Omental fat pad (tissue), 4 donors: ENCODE results near the gene RIPOR1. TPM values are rescaled to one million over a fixed set of nuclear protein-coding genes. Genes with fewer than 3 reads are reported as not detected.
A peak's percentile ranks its signal among the peaks of the same experiment; 100 is the strongest.
"Not testable (repeated sequence)": the region's sequence is repeated elsewhere in the genome, so short reads cannot be mapped to it uniquely, and the experiment has no call there.

Experiments
- ATAC-seq: fragments of 150-250 bp; one replicate; pipeline ENCODE4 v1.9.1; 2016; ENCODE audit warnings: mild to moderate bottlenecking, moderate library complexity; ENCODE audit not compliant: low FRiP score
- DNase-seq: peaks from one replicate; pipeline ENCODE4 v3.0.0-alpha.2; 2019; ENCODE audit warnings: low spot score
- total RNA-seq, 4 donors: library from RNA; depleted of rRNA; stranded (reverse); fragments of >200 nt; gene quantifications; one replicate each; pipeline ENCODE4 v1.1.0, GENCODE V29; 2016
- TF ChIP-seq, protein P1 (sequence below), 3 donors: fragments of 450-650 bp; IDR thresholded peaks; one replicate each; pipeline ENCODE4 v1.5.1; 2016 to 2017; ENCODE audit warnings: antibody characterized with exemption in 3 of 3, mild to moderate bottlenecking in 3 of 3, moderate library complexity in 2 of 3

Gene RIPOR1
- total RNA-seq, 4 donors from 2014 or later, result 27.4 to 91.1 (median 64.8) TPM

DNA sequence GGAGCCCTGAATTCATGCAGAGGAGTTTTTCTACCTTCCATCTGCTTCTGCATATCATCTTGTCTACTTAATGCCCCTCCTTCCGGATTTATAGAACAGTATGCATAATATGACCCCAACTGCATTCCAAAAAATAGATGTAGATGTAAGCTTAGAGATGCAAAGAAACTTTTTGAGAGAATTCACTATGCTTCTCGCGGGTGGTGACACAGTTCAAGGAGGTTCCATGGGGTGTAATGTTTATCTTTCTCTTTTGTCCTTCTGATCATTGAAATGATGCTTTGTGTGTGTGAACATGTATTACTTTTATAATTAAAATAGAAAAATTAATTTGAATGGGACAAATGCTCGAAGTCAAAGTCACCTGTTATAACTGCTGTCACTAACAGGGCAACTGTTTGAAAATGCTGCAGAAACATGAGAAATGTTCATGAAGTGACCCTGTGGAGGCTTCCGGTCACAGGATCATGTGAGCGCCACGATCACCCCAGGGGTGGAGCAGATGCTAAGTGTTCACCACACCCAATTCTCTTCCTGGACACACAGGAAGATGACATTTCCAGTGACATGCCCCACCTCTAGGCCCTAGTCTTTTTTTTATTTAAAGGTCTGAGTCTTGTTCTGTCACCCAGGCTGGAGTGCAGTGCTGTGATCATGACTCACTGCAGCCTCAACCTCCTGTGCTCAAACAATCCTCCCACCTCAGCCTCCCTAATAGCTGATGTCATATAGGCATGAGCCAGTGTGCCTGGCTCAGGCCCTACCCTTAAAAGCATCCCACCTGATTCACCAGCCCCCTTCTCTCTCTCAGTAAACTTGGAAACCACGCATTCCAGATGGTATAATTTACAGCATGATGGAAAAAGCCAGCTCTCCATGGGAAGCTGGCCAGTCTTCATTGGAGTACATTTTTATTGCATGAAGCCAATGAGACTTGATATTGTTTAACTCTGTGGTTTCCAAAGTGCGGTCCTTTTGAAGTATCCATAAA is 24.3 kb upstream of the RIPOR1 start:
- TF ChIP-seq, protein P1, sequence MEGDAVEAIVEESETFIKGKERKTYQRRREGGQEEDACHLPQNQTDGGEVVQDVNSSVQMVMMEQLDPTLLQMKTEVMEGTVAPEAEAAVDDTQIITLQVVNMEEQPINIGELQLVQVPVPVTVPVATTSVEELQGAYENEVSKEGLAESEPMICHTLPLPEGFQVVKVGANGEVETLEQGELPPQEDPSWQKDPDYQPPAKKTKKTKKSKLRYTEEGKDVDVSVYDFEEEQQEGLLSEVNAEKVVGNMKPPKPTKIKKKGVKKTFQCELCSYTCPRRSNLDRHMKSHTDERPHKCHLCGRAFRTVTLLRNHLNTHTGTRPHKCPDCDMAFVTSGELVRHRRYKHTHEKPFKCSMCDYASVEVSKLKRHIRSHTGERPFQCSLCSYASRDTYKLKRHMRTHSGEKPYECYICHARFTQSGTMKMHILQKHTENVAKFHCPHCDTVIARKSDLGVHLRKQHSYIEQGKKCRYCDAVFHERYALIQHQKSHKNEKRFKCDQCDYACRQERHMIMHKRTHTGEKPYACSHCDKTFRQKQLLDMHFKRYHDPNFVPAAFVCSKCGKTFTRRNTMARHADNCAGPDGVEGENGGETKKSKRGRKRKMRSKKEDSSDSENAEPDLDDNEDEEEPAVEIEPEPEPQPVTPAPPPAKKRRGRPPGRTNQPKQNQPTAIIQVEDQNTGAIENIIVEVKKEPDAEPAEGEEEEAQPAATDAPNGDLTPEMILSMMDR (IDR thresholded peaks at IDR 0.05), result no peak
- peak; percentile 74 for ATAC-seq
- DNase-seq, result no peak

DNA sequence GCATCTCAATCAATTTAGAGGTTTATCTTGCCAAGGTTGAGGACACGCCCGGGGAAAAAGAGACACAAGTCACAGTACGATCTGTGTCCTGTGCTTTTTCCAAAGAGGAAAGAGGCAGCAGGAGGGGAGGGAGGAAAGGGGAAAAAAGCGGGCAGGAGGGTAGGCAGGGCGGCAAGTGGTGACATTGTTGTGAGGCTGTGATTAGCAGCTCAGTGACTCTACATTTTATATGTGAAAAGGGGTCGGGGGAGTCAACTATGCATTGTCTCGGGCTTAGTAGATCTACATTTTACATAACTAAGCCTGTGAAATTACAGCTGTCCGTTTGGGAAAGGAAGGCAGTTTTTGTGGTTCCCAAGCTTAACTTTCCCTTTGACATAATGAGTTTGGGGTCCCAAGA is 22.2 kb upstream of the RIPOR1 start:
- TF ChIP-seq, protein P1 (IDR thresholded peaks at IDR 0.05), result no peak
- DNase-seq (no peak), ATAC-seq (no peak)

- DNase-seq (no peak), ATAC-seq (no peak)
- TF ChIP-seq, protein P1 (IDR thresholded peaks at IDR 0.05), result no peak
Measured at GRCh38 chr16:67509016-67509415, 19.6 kb upstream of the RIPOR1 start.

- ATAC-seq, DNase-seq: not testable (repeated sequence)
Measured at GRCh38 chr16:67513892-67514291, 14.7 kb upstream of the RIPOR1 start.

GRCh38 chr16:67514382-67514828 is 14.2 kb upstream of the RIPOR1 start:
- peak; percentile 55 for ATAC-seq
- DNase-seq, result peak; percentile 88
- TF ChIP-seq, protein P1 (IDR thresholded peaks at IDR 0.05), result no peak

GRCh38 chr16:67516296-67517154 is 12.1 kb upstream of the RIPOR1 start:
- ATAC-seq (peak; percentile 8), DNase-seq (no peak)
- TF ChIP-seq, protein P1 (IDR thresholded peaks at IDR 0.05), result no peak

DNA sequence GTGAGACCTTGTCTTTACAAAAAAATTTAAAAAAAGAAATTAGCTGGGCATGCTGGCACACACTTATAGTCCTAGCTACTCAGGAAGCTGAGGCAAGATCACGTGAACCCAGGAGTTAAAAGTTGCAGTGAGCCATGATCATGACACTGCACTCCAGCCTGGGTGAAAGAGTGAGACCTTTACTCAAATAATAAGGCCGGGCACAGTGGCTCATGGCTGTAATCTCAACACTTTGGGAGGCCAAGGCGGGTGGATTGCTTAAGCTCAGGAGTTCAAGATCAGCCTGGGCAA is 11.5 kb upstream of the RIPOR1 start:
- TF ChIP-seq, protein P1 (IDR thresholded peaks at IDR 0.05), result no peak
- no peak for ATAC-seq
- DNase-seq, result no peak
